Ishikawa (cell line): ENCODE data around the gene MAG.

ENCODE experiments used
- CEBPB ChIP-seq: IDR thresholded peaks from 2 replicates; pipeline ENCODE4 v1.6.1; 2012
- EP300 ChIP-seq: IDR thresholded peaks from 2 replicates; pipeline ENCODE4 v1.6.1; 2012; ENCODE audit warnings: borderline replicate concordance
- FOXM1 ChIP-seq: IDR thresholded peaks from 2 replicates; pipeline ENCODE4 v1.6.1; 2012; ENCODE audit warnings: low read depth, borderline replicate concordance
- NFIC ChIP-seq: IDR thresholded peaks from 2 replicates; pipeline ENCODE4 v1.6.1; 2012
- RAD21 ChIP-seq: IDR thresholded peaks from 2 replicates; pipeline ENCODE4 v1.6.1; 2012; ENCODE audit warnings: low read depth
- TAF1 ChIP-seq: IDR thresholded peaks from 2 replicates; pipeline ENCODE4 v1.6.1; 2012; ENCODE audit warnings: low read depth, mild to moderate bottlenecking
- TEAD4 ChIP-seq: IDR thresholded peaks from 2 replicates; pipeline ENCODE4 v1.6.1; 2012
- YY1 ChIP-seq: IDR thresholded peaks from 2 replicates; pipeline ENCODE4 v1.6.1; 2012; ENCODE audit warnings: low read depth
- TF ChIP-seq, protein P1 (sequence below): IDR thresholded peaks from 2 replicates; pipeline ENCODE4 v1.6.1; 2012; ENCODE audit warnings: low read depth, mild to moderate bottlenecking
- TF ChIP-seq, protein P2 (sequence below): IDR thresholded peaks from 2 replicates; pipeline ENCODE4 v1.6.1; 2012
- TF ChIP-seq, protein P3 (sequence below): IDR thresholded peaks from 2 replicates; pipeline ENCODE4 v1.6.1; 2012

DNA sequence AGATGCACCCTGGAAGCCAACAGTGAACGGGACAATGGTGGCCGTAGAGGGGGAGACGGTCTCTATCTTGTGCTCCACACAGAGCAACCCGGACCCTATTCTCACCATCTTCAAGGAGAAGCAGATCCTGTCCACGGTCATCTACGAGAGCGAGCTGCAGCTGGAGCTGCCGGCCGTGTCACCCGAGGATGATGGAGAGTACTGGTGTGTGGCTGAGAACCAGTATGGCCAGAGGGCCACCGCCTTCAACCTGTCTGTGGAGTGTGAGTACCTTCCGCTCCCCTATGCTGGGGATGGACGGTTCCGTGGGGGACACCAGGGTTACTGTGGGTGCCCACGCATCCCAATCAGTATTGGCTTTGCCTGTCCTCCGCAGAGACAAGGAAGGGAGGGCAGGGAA, 10.5 kb downstream of the MAG start:
- TF ChIP-seq CEBPB (no peak), RAD21 (no peak), TEAD4 (no peak), EP300 (no peak), YY1 (no peak), FOXM1 (no peak), TAF1 (no peak), NFIC (no peak)
- TF ChIP-seq, protein P1, sequence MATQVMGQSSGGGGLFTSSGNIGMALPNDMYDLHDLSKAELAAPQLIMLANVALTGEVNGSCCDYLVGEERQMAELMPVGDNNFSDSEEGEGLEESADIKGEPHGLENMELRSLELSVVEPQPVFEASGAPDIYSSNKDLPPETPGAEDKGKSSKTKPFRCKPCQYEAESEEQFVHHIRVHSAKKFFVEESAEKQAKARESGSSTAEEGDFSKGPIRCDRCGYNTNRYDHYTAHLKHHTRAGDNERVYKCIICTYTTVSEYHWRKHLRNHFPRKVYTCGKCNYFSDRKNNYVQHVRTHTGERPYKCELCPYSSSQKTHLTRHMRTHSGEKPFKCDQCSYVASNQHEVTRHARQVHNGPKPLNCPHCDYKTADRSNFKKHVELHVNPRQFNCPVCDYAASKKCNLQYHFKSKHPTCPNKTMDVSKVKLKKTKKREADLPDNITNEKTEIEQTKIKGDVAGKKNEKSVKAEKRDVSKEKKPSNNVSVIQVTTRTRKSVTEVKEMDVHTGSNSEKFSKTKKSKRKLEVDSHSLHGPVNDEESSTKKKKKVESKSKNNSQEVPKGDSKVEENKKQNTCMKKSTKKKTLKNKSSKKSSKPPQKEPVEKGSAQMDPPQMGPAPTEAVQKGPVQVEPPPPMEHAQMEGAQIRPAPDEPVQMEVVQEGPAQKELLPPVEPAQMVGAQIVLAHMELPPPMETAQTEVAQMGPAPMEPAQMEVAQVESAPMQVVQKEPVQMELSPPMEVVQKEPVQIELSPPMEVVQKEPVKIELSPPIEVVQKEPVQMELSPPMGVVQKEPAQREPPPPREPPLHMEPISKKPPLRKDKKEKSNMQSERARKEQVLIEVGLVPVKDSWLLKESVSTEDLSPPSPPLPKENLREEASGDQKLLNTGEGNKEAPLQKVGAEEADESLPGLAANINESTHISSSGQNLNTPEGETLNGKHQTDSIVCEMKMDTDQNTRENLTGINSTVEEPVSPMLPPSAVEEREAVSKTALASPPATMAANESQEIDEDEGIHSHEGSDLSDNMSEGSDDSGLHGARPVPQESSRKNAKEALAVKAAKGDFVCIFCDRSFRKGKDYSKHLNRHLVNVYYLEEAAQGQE, result no peak
- TF ChIP-seq, protein P2, sequence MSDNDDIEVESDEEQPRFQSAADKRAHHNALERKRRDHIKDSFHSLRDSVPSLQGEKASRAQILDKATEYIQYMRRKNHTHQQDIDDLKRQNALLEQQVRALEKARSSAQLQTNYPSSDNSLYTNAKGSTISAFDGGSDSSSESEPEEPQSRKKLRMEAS, result no peak
- TF ChIP-seq, protein P3, sequence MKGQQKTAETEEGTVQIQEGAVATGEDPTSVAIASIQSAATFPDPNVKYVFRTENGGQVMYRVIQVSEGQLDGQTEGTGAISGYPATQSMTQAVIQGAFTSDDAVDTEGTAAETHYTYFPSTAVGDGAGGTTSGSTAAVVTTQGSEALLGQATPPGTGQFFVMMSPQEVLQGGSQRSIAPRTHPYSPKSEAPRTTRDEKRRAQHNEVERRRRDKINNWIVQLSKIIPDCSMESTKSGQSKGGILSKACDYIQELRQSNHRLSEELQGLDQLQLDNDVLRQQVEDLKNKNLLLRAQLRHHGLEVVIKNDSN, result no peak
